Measurements from ENCODE around the gene HSD3B2.

- TF ChIP-seq CTCF (conservative IDR thresholded peaks at IDR 0.05; ENCODE audit: low read depth in 2 of 2) (no peak), POLR2AphosphoS5 (IDR thresholded peaks at IDR 0.05; ENCODE audit: low read depth) (no peak), EZH2 (IDR thresholded peaks at IDR 0.05; ENCODE audit: low read depth, unreplicated experiment) (no peak), JUNB (IDR thresholded peaks at IDR 0.05; ENCODE audit: unreplicated experiment) (no peak), ETS1 (IDR thresholded peaks at IDR 0.05) (no peak), CREB1 (CRISPR knock-in tag; IDR thresholded peaks at IDR 0.05; ENCODE audit: low read depth) (no peak)
Observed at GRCh38 chr1:119373465-119373864, 41.5 kb upstream of the HSD3B2 start.
